Hematopoietic multipotent progenitor cell treated with erythropoietin and hydrocortisone succinate and interleukin-3 and kit ligand, for 15 days (in vitro differentiated cells): ENCODE measurements around the gene ADARB2.

Experiments used
- DNase-seq: peaks from one replicate; pipeline ENCODE4 v3.0.0-alpha.2; 2015; ENCODE audit warnings: low spot score

The ADARB2 gene

DNA sequence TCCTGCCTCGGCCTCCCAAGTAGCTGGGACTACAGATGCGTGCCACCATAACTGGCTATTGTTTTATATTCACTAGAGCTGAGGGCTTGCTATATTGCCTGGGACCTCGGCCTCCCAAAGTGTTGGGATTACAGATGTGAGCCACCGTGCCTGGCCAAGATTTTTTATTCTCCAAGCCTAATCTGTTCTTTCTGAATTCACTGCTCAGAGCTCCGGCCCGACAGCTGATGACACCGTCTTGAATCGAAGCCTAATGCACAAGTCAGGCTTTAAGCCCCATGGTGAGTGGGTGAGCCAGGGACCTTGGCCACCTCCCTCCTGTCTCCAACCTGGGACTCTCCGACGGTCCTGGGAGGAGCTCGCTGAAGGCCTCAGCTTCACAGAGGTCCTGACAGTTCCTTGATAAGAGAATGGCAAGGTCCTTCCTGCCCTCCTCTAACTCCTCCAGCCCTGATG, 342.3 kb downstream of the ADARB2 start:
- no peak for DNase-seq

GRCh38 chr10:1394155-1394912, 343.0 kb downstream of the ADARB2 start:
- DNase-seq = no peak

DNA sequence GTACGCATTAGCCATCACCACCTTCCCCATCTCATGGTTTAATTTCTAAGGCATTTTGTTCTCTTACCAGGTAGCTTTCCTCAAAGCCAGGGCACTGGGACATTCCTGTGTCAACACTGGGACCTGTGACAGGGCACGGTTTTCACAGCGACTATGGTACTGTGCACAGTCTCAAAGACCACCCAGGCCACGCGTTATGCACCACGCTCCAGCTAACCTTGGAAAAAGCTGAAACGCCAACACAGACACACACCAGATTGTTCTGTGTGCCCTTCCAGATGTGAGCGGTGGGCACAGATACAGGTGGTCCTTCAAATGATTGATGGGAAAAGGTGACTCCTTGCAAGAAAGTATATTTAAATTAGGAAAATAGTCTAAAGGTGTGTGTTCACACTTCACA, 343.8 kb downstream of the ADARB2 start:
- no peak for DNase-seq

GRCh38 chr10:1392127-1392526, 345.2 kb downstream of the ADARB2 start:
- DNase-seq = no peak

DNA sequence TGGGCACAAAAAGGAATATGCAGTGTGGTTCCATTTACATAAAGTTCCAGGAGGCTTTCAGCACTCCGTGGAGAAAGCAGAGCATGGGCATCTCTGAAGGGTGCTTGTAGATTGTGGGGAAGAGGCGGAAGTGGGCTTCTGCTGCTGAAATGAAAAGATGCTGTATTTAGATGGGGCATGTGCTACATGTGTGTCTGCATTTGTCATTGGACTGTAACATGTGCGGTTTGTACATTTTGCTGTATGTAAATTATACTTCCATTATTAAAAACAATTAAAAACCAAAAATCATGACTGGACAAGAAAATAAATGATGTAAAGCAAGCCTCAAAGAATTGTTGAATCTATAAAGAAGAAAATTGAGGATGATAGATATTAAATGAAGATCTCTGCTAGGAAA, 347.1 kb downstream of the ADARB2 start:
- DNase-seq = no peak

- no peak for DNase-seq
Observed at GRCh38 chr10:1384026-1384425, 353.3 kb downstream of the ADARB2 start.

GRCh38 chr10:1382711-1383110, 354.6 kb downstream of the ADARB2 start:
- DNase-seq = no peak

DNA sequence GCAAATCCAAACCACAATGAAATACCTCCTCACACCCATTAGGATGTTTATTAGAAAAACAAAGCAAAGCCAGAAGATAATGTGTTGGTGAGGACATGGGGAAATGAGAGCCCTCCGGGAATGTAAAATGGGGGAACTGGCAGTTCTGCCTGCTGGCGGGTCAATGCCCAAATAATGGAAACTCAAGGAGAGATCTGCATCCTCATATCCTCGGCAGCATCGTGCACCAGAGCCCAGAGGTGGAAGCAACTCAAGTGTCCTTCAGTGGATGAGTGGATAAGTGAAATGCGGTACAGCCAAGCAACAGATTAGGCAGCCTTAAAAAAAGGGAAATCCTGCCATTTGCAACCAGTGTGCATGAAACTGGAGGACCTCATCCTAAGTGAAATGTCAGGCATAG, 356.0 kb downstream of the ADARB2 start:
- no peak for DNase-seq

DNA sequence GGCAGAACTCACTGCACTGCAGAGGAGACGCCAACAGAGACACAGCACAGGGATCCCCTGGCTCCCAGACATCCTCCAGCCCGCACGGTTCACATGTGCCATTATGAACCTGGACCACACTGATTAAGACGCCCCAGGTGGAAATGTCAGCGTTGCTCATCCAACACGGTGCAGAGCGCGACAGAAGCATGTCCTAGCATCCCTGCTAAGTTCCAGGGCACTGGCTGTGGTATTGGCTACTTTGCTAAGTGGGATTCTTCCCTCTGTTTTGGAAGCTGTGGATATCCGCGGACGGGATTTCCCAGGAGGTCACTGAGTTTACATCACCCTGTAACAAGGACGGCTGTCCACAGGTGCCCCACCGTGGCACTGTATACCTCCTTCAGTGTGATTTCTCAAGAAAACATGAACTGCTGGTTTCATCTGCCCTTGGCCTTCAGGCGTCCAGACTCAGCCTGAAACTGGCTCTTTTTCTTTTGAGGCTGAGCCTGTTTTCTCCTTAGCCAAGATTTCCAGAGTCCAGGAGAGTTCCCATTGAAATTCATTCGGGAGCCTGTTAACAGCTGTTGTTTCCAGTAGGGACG, 357.1 kb downstream of the ADARB2 start:
- no peak for DNase-seq

DNA sequence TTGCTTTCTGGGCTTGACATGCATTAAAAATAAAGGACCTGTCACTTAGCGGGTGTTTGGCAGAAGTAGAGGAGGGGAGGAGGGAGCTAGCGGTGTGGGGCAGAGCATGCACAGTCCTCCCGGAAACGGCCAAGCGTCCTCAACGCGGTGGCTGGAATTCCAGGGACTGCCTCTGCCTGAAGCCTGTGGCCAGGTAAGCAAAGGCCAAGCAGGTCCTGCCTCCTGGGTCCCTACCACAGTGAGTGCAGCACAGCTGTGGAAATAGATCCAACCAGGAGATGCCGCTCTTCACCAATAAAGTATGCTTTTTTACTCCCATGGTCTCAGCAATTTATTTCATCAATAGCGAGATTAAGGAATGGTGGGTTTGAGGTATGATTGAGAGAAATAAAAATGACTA, 357.7 kb downstream of the ADARB2 start:
- no peak for DNase-seq

GRCh38 chr10:1378473-1378872, 358.9 kb downstream of the ADARB2 start:
- DNase-seq = no peak

DNA sequence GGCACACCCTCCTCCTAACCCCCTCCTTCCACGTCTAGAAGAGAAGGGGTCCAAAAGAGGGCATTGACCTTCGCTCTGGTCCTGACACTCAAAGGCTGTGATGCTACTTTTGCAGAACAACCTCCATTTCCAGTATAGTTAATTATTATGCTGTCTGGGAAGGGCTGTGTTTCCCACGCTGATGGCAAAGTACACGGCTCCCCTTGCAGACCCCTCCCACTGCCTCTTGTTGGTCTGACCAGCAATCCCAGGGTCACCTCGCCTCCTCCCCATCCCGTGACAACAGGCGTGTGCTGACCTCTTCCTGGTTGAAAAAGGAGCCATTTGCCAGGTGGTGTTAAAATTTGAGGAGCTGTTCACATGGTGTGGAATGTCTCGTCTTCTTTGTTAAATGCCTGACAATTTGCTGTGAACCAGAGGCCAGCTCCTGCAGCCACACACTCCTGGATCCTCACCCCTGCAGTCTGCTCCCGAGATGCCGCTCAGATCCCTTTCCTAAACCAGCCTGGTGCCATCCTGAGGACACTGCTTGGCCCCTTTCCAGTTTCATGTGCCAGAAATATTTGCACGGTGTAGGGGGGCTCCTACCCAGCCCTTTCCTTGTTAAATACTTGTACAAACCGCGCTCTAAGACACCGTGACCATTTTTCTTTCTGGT, 359.5 kb downstream of the ADARB2 start:
- DNase-seq = no peak

DNA sequence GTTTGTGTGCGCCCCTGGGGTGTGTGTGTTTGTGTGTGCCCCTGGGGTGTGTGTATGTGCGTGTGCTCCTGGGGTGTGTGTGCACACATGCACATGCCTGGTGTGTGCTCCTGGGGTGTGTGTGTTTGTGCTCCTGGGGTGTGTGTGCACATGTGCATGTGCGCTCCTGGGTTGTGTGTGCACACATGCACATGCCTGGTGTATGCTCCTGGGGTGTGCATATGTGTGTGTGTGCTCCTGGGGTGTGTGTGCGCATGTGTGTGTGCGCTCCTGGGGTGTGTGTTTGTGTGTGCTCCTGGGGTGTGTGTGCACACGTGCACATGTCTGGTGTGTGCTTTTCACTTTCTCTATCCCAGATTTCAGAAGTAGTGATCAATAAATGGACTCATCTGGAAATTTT, 360.1 kb downstream of the ADARB2 start:
- DNase-seq = no peak

DNA sequence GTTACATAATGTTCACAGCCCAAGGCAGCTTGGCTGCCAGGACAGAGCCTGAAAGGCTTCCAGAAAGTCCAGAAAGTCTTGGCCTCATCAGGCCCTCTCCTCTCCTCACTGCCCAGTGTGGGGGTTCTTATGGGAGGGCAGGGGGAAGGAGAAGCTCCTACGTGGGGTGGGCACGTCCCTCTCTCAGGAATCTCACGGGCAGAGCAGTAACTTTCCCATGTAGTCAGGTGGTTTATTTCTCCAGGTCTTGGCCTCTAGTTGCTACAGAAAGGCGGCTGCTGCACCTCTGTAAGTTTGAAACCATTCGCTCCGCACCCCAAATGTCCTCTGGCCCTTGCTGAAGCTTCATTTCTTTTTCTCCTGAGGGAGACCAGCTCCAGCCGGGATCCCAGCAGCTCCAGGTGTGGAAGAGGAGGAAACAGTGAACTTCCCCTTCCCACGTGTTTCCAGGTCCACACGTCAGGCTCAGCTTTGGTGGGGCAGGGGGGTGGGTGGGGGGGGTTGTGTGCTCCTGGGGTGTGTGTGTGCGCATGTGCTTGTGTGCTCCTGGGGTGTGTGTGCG, 360.9 kb downstream of the ADARB2 start:
- no peak for DNase-seq

GRCh38 chr10:1375346-1376170, 361.8 kb downstream of the ADARB2 start:
- no peak for DNase-seq

DNA sequence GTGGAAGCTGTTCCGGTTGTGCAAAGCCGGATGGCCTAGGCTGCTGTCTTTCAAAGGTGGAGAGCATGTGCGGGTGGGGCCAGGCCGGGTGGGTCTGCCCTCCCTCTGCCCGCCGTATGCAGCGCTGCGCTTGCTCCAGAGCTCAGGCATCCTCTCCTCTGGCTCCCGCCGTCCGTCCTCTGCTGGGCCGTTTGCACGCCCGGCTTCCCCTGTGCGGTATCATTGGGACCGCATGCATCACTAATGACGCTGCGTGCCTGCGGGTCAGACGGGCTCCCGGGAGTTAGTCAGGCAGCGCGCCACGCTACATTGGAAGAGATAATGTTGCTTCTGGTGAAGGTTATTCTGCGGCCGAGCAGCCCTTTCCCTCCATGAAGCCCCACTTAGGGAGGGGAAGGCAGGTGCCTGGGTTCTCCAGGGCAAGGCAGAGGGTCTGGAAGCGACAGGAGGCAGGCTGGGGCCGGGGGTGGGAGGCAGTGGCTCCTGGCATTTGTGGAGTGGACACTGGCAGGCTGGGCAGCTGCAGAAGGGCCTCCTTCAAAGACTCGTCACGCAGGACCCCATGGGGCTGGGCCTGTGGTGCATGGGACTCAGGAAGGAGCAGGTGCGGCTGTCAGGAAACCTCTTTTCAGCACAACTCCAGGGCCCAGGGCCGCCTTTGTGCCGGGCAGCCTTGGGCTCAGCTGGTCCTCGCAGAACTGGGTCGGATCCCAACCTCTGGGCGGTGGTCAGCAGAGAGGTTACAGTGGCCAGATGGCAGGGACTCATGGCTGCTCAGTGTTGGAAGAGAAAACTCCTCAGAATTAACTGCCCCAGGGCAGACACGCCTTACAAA, 362.6 kb downstream of the ADARB2 start:
- DNase-seq = no peak

- DNase-seq = no peak
Observed at GRCh38 chr10:1373287-1373686, 364.0 kb downstream of the ADARB2 start.

DNA sequence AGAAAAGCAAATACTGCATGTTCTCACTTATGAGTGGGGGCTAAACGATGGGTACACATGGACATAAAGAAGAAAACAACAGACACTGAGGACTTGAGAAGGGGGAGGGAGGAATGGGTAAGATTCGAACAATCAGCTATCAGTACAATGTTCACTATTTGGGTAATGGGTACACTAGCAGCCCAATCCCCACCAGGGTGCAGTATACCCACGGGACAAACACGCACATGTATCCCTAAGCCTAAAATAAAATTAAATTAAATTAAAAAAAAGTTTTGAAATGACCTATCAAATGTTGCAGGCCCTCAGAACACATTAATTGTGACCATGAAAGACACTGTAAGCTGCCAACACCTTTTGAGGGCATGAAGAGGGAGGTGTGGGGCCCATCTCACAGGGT, 365.1 kb downstream of the ADARB2 start:
- no peak for DNase-seq

DNA sequence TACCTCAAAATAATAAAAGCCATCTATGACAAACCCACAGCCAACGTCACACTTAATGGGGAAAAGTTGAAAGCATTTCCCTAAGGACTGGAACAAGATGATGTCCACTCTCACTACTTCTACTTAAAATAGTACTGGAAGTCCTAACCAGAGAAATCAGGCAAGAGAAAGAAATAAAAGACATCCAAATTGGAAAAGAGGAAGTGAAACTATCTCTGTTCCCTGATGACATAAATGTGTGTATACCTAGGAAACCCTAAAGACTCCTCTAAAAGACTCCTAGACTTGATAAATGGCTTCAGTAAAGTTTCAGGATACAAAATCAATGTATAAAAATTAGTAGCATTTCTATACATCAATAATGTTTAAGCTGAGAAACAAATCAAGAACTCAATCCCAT, 367.0 kb downstream of the ADARB2 start:
- DNase-seq = no peak

DNA sequence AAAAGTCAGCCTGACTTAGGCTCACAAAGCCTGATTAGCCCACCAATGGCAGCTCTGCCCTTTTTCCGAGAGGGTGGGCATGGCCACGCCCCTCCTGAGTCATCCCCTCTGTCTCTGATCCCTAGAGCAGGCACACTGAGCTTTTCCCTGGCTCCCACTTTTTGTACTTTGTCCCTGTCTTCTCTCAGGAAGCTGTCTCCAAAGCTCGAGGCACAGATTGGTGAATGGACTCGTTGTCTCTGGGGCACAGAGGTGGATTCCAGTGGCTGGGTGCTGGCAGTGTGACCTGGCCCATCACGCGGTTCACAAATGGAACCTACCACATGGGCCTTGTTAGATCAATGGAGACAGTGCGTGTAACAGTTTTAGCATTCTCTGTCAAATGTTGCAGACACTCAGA, 367.7 kb downstream of the ADARB2 start:
- no peak for DNase-seq

- DNase-seq = no peak
Observed at GRCh38 chr10:1369197-1369596, 368.1 kb downstream of the ADARB2 start.
